AG09309 (cell line): ENCODE results near the gene PLA2G2D.
A peak's percentile ranks its signal among the peaks of the same experiment; 100 is the strongest.

Source experiments
- DNase-seq: peaks from one replicate; pipeline ENCODE4 v3.0.0-alpha.2; 2010; ENCODE audit warnings: low read depth
- H3K4me3 ChIP-seq: 2 replicates; pipeline ENCODE4 v1.5.1; 2011; ENCODE audit warnings: mild to moderate bottlenecking, low read depth, low read length, moderate library complexity; ENCODE audit not compliant: control insufficient read depth
- TF ChIP-seq, protein P1 (sequence below): IDR thresholded peaks from 2 replicates; pipeline ENCODE4 v1.5.1; 2011; ENCODE audit warnings: mild to moderate bottlenecking, low read depth, low read length, inconsistent platforms; ENCODE audit not compliant: insufficient read depth, control insufficient read depth; ENCODE audit errors: missing control alignments

Gene PLA2G2D

DNA sequence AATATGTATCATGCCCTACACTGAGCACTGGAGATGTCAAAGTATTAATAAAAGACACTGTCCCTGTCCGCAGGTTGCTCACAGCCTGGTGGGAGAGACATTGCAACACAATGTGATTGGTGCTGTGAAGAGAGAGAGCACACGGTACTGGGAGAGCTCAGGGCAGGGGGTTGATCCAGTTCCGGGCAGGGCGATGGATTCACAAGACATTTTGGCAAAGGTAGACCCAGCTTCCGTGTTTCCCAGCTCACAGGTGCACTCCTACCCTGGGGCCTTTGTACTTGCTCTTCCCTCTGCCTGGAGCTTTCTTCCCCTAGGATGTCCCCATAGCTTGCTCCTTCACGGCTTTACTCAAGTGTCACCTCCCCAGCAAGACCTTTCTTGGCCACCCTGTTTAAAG lies 47.9 kb downstream of the PLA2G2D start:
- DNase-seq = no peak
- TF ChIP-seq, protein P1, sequence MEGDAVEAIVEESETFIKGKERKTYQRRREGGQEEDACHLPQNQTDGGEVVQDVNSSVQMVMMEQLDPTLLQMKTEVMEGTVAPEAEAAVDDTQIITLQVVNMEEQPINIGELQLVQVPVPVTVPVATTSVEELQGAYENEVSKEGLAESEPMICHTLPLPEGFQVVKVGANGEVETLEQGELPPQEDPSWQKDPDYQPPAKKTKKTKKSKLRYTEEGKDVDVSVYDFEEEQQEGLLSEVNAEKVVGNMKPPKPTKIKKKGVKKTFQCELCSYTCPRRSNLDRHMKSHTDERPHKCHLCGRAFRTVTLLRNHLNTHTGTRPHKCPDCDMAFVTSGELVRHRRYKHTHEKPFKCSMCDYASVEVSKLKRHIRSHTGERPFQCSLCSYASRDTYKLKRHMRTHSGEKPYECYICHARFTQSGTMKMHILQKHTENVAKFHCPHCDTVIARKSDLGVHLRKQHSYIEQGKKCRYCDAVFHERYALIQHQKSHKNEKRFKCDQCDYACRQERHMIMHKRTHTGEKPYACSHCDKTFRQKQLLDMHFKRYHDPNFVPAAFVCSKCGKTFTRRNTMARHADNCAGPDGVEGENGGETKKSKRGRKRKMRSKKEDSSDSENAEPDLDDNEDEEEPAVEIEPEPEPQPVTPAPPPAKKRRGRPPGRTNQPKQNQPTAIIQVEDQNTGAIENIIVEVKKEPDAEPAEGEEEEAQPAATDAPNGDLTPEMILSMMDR = no peak
- no peak overlapping the region for H3K4me3 ChIP-seq

DNA sequence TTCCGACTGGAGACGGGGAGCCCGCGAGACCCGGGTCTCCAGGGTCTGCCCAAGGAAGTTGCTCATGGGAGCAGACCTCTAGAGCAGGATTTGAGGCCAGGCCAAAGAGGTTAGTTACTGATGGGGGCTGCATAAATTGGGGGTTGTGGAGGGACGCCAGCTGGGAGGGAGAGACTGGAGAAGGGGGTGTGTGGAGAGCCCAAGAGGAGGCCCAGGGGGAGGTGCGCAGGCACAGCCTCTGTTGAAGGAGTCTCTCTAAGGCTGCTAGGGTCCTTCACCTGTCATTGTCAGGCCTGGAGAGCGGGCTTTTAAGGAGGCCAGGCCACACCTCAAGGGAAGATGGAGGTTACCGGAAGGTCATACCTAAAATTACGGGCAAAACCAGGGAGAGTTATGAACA lies 49.0 kb downstream of the PLA2G2D start:
- DNase-seq = no peak
- TF ChIP-seq, protein P1 = no peak
- no peak overlapping the region for H3K4me3 ChIP-seq

DNA sequence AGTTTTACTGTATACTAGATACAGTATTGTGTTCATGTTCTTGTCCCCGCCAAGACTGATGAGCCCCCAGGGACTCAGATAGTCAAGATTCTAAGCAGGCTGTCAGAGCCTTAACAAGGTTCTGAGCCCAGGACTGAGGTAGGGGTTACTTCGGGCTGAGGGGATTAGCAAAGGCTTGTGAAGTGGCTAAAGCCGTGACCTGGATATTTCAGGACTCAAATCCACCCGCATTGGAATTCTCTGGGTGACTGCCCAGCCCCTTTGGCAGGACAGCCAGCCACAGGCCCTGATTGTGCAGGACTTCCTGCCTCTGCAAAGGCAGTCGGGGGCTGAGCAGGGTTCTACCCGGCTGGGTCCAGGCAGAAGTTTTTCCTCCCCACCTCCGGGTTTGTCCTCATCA lies 49.5 kb downstream of the PLA2G2D start, which contains the start of gene PLA2G5:
TSS of gene PLA2G5 (plus strand) at position 321 of the 400 bp plus-strand sequence. CDS start 14,637 bp downstream, outside the sequence.
- DNase-seq = peak; percentile 11
- TF ChIP-seq, protein P1 = no peak
- H3K4me3 ChIP-seq = no peak within 1 kb of the TSS

GRCh38 chr1:20068722-20069121 lies 50.6 kb downstream of the PLA2G2D start:
- DNase-seq = no peak
- TF ChIP-seq, protein P1 = no peak
- no peak overlapping the region for H3K4me3 ChIP-seq

GRCh38 chr1:20063861-20064292 lies 55.5 kb downstream of the PLA2G2D start:
- peak; percentile 63 for DNase-seq
- H3K4me3 ChIP-seq = no peak overlapping the region
- TF ChIP-seq, protein P1 = no peak
